HepG2 (cell line): Measurements from ENCODE around the gene HK2. TPM values are rescaled to one million over a fixed set of nuclear protein-coding genes. Genes with fewer than 3 reads are reported as not detected.

Source experiments
- ATAC-seq: fragments of 200-7000 bp; cut with Tn5 transposase; 3 replicates; pipeline ENCODE4 v1.9.1; 2020; ENCODE audit warnings: mild to moderate bottlenecking, moderate library complexity
- BruUV-seq: library from RNA; stranded (reverse); fragments of 400-500 nt; replicated peaks from 2 replicates; lab custom pipeline; 2021; lab: Mats Ljungman, UMichigan
- CTCF ChIA-PET: fragments of 300-600 bp; formaldehyde crosslinking; extraction: SDS; loops from one replicate; lab custom pipeline; 2021; ENCODE audit warnings: low total read pairs, inconsistent platforms, low intra/inter-chr PET ratio; lab: Yijun Ruan, JAX
- POLR2A ChIA-PET: fragments of 350-600 bp; sonication (Branson Sonifier 250); formaldehyde crosslinking; loops from one replicate; lab custom pipeline; 2020; ENCODE audit warnings: antibody characterized with exemption, inconsistent platforms; lab: Yijun Ruan, JAX
- DNase-seq: peaks from one replicate; pipeline ENCODE4 v3.0.0-alpha.2; 2015; ENCODE audit warnings: low spot score
- FAIRE-seq: peaks from 3 replicates; lab custom pipeline; 2011; peaks lifted over from hg19 to GRCh38; lab: Jason Lieb, UNC
- H2AFZ ChIP-seq: one replicate; pipeline ENCODE4 v1.6.1; 2011; ENCODE audit warnings: low read length, inconsistent platforms
- H3K27ac ChIP-seq: fragments of 300-600 bp; 3 replicates; pipeline ENCODE4 v1.8.0; 2011; ENCODE audit warnings: mixed run types, mild to moderate bottlenecking, mixed read lengths, low read length, inconsistent platforms; ENCODE audit not compliant: insufficient read depth; ENCODE audit errors: extremely low read length
- H3K27me3 ChIP-seq, 2 experiments: fragments of 200-600 bp in 1 of 2; 2 replicates in 1 of 2; 3 replicates in 1 of 2; pipeline versions ENCODE4 v1.6.0 to v1.8.0; 2011; ENCODE audit warnings: low read length in 2 of 2, mild to moderate bottlenecking in 2 of 2, moderate library complexity in 2 of 2, inconsistent platforms in 1 of 2; ENCODE audit not compliant: insufficient read depth in 2 of 2, control insufficient read depth in 1 of 2
- H3K36me3 ChIP-seq, 2 experiments: fragments of 200-600 bp in 1 of 2; replicated peaks in 1 of 2; 2 replicates in 1 of 2; 3 replicates in 1 of 2; pipeline versions ENCODE4 v1.5.1 to v1.8.0; 2011; ENCODE audit warnings: low read length in 2 of 2, inconsistent platforms in 1 of 2; ENCODE audit not compliant: insufficient read depth in 2 of 2, control insufficient read depth in 1 of 2
- H3K4me1 ChIP-seq: 2 replicates; pipeline ENCODE4 v1.5.1; 2012; ENCODE audit warnings: low read length, inconsistent platforms; ENCODE audit not compliant: insufficient read depth
- H3K4me2 ChIP-seq: 2 replicates; pipeline ENCODE4 v1.6.0; 2011; ENCODE audit warnings: low read depth, low read length, inconsistent platforms
- H3K4me3 ChIP-seq, 3 experiments: fragments of 200-600 bp in 1 of 3; sonication (generic), shearing (Covaris generic) in 1 of 3; replicated peaks in 1 of 3; 2 replicates each; pipeline ENCODE4 v1.5.1; 2011 to 2016; ENCODE audit warnings: low read length in 3 of 3, inconsistent platforms in 2 of 3, low read depth in 2 of 3, mild to moderate bottlenecking in 2 of 3, control low read depth in 1 of 3, mixed read lengths in 1 of 3; ENCODE audit not compliant: insufficient read depth in 1 of 3
- H3K79me2 ChIP-seq: one replicate; pipeline ENCODE4 v1.6.1; 2011; ENCODE audit warnings: low read length, inconsistent platforms; ENCODE audit not compliant: insufficient read depth
- H3K9ac ChIP-seq: 2 replicates; pipeline ENCODE4 v1.6.0; 2011; ENCODE audit warnings: mild to moderate bottlenecking, low read depth, low read length, inconsistent platforms; ENCODE audit not compliant: insufficient read depth
- H3K9me3 ChIP-seq: 2 replicates; pipeline ENCODE4 v1.5.1; 2012; ENCODE audit warnings: mild to moderate bottlenecking, low read length
- H4K20me1 ChIP-seq: 2 replicates; pipeline ENCODE4 v1.6.0; 2011; ENCODE audit warnings: inconsistent platforms, mild to moderate bottlenecking, low read length, moderate library complexity; ENCODE audit not compliant: insufficient read depth
- DR1 ChIP-seq: sonication (generic); formaldehyde crosslinking; IDR thresholded peaks from 2 replicates; pipeline ENCODE4 v1.8.0; 2021; ENCODE audit warnings: mild to moderate bottlenecking, missing genetic modification reagents, inconsistent platforms
- HHEX ChIP-seq: IDR thresholded peaks from 2 replicates; pipeline ENCODE4 v1.6.1; 2016; ENCODE audit warnings: control low read depth
- KLF13 ChIP-seq: sonication (generic); formaldehyde crosslinking; IDR thresholded peaks from 2 replicates; pipeline ENCODE4 v1.4.0; 2020; ENCODE audit warnings: mild to moderate bottlenecking, missing genetic modification reagents
- ZNF382 ChIP-seq: sonication (generic); formaldehyde crosslinking; IDR thresholded peaks from 2 replicates; pipeline ENCODE4 v1.5.0; 2020; ENCODE audit warnings: missing genetic modification reagents, mild to moderate bottlenecking, borderline replicate concordance
- ZNF430 ChIP-seq: sonication (generic); formaldehyde crosslinking; IDR thresholded peaks from 2 replicates; pipeline ENCODE4 v1.9.0; 2021; ENCODE audit warnings: mild to moderate bottlenecking, missing genetic modification reagents
- WGBS: methylation state at CpG from one replicate; pipeline ENCODE4 v1.1.6; 2017; ENCODE audit warnings: low lambda C conversion rate; 5-methylcytosine and 5-hydroxymethylcytosine counted together
- in situ Hi-C: cut with HindIII; loops from 2 replicates; pipeline ENCODE4 v1.10.0; 2017; ENCODE audit warnings: low pct_unique_long_range_greater_than_20kb; ENCODE audit not compliant: extremely low pct_ligation_motif_present
- intact Hi-C: fragments of 100-400 bp; cut with micrococcal nuclease; formaldehyde crosslinking; loops from one replicate; pipeline ENCODE4 v1.10.0; 2022; ENCODE audit not compliant: unreplicated experiment
- polyA plus RNA-seq, 8 experiments: library from polyadenylated mRNA; depleted of rRNA in 3 of 8; stranded (reverse) in 7 of 8; unstranded in 1 of 8; fragments of >200 nt; fragmentation: Illumina TruSeq in 4 of 8; extraction: Trizol in 4 of 8; gene quantifications; 2 replicates each; pipeline versions ENCODE4 v1.2.1 to v1.2.3, GENCODE V29; 2011 to 2016; ENCODE audit warnings: low read depth in 4 of 8, missing spikeins in 1 of 8, mixed read lengths in 1 of 8; ENCODE audit not compliant: insufficient read depth in 1 of 8
- total RNA-seq, 5 experiments: library from RNA; depleted of rRNA; stranded (reverse); fragments of >200 nt; fragmentation: Illumina TruSeq; extraction: Trizol; gene quantifications; 2 replicates each; pipeline ENCODE4 v1.2.3, GENCODE V29; 2016; ENCODE audit warnings: low read depth in 1 of 5
- TF ChIP-seq, protein P1 (sequence below): sonication (generic); formaldehyde crosslinking; IDR thresholded peaks from 2 replicates; pipeline ENCODE4 v1.9.0; 2021; ENCODE audit warnings: mild to moderate bottlenecking, missing genetic modification reagents

HK2 gene
- total and polyA plus RNA-seq, 2 of the 13 experiments (the other 11 are each of a cell fraction or from before 2014, with no cell fraction given), result 13.2 to 101 TPM

DNA sequence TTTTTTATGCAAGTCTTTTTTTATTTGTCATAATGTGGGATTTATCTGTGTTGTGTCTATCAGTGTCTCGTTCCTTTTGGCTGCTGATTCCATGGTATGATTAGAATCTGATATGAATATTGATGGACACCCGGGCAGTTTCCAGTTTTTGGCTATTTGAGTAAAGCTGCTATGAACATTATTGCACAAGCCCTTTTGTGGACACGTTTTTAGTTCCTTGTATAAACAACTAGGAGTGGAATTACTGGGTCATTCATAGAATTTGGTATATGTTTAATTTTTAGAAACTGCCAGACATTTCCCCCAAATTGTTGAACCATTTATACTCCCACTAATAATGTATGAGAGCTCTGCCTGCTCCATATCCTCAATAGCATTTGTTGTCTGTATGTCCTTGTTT is 26.6 kb downstream of the HK2 start:
- peaks cover 62% of the 10 kb centered on the region for H3K4me1 ChIP-seq
- in situ Hi-C loops (no loop called here), intact Hi-C loops (no loop called here)
- no peak for ATAC-seq
- no peak overlapping the region for H3K27ac ChIP-seq
- ChIA-PET POLR2A (no interaction called here), CTCF (no interaction called here)
- no peak overlapping the region for H3K4me2 ChIP-seq
- TF ChIP-seq, protein P1, sequence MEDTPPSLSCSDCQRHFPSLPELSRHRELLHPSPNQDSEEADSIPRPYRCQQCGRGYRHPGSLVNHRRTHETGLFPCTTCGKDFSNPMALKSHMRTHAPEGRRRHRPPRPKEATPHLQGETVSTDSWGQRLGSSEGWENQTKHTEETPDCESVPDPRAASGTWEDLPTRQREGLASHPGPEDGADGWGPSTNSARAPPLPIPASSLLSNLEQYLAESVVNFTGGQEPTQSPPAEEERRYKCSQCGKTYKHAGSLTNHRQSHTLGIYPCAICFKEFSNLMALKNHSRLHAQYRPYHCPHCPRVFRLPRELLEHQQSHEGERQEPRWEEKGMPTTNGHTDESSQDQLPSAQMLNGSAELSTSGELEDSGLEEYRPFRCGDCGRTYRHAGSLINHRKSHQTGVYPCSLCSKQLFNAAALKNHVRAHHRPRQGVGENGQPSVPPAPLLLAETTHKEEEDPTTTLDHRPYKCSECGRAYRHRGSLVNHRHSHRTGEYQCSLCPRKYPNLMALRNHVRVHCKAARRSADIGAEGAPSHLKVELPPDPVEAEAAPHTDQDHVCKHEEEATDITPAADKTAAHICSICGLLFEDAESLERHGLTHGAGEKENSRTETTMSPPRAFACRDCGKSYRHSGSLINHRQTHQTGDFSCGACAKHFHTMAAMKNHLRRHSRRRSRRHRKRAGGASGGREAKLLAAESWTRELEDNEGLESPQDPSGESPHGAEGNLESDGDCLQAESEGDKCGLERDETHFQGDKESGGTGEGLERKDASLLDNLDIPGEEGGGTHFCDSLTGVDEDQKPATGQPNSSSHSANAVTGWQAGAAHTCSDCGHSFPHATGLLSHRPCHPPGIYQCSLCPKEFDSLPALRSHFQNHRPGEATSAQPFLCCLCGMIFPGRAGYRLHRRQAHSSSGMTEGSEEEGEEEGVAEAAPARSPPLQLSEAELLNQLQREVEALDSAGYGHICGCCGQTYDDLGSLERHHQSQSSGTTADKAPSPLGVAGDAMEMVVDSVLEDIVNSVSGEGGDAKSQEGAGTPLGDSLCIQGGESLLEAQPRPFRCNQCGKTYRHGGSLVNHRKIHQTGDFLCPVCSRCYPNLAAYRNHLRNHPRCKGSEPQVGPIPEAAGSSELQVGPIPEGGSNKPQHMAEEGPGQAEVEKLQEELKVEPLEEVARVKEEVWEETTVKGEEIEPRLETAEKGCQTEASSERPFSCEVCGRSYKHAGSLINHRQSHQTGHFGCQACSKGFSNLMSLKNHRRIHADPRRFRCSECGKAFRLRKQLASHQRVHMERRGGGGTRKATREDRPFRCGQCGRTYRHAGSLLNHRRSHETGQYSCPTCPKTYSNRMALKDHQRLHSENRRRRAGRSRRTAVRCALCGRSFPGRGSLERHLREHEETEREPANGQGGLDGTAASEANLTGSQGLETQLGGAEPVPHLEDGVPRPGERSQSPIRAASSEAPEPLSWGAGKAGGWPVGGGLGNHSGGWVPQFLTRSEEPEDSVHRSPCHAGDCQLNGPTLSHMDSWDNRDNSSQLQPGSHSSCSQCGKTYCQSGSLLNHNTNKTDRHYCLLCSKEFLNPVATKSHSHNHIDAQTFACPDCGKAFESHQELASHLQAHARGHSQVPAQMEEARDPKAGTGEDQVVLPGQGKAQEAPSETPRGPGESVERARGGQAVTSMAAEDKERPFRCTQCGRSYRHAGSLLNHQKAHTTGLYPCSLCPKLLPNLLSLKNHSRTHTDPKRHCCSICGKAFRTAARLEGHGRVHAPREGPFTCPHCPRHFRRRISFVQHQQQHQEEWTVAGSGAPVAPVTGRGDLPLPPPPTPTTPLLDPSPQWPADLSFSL (CRISPR knock-in tag), result no peak
- TF ChIP-seq HHEX (CRISPR knock-in tag) (no peak), ZNF382 (no peak), KLF13 (CRISPR knock-in tag) (no peak), DR1 (no peak), ZNF430 (no peak)
- DNase-seq, result no peak
- FAIRE-seq, result no peak
- no peak overlapping the region for H2AFZ ChIP-seq
- H3K79me2 ChIP-seq, result peaks cover 93% of the 10 kb centered on the region
- no peak overlapping the region for H3K9ac ChIP-seq
- H4K20me1 ChIP-seq, result peaks cover 88% of the 10 kb centered on the region
- no peaks in the 10 kb centered on the region for H3K9me3 ChIP-seq
- WGBS, result 80% methylated on average over 3 of the region's 3 CpGs
- H3K27me3 ChIP-seq, result no peaks in the 10 kb centered on the region
- no peak overlapping the region for H3K4me3 ChIP-seq
- peaks cover 53 to 97% of the 10 kb centered on the region in 2 experiments for H3K36me3 ChIP-seq
- no TSS peak for BruUV-seq
